NCI-H446 (cell line): ENCODE results near the gene AEBP1.

Experiments
- DNase-seq, 2 experiments: peaks; one replicate each; lab custom pipeline; 2025; lab: John Stamatoyannopoulos, UW

Gene AEBP1

DNA sequence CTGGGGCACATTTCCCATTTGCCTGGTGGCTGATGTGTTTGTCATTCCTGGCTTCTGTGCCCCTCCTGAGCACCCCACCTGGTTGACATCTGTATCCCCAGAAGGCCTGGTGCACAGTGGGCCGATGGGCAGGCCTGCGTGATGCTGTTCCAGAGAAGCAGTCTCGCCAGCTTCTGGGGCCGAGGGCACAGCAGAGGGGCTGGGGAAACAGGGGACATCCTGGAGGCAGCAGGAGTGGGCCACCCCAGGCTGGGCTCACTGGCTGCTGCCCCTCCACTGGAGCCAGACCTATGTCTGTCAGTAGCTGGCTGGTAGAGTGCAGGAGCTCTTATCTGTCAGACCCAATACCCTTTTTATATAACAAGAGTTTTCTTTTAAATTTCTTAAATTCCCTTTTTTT, 37.9 kb downstream of the AEBP1 start:
- no peak for DNase-seq

DNA sequence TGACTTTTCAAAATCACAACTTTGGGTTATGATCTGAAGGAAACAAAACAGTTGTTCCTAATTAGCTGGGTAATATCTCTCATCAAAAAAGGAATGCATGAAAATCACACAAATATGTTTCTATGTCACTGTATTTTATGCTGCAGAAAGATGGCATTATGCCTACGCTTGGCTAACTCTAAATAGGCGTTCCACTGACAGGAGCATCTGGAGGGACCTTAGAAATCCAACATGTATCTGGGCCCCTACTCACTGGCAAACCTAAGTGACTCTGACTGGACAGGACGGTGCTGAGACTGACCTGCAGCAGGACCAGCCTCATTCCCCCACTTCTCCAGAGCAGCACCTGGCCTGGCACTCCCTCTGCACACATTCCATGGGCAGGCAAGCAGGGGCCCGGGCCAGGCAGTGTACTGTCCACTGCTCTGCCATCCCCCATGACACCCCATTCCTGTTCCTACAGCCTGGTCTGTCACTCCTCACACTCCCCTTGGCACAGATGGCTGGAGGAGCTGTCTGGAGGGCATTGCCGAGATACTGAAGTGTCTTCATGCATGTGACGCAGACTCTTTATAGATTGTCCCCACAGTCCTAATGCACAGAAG, 39.6 kb downstream of the AEBP1 start:
- DNase-seq, result no peak

DNA sequence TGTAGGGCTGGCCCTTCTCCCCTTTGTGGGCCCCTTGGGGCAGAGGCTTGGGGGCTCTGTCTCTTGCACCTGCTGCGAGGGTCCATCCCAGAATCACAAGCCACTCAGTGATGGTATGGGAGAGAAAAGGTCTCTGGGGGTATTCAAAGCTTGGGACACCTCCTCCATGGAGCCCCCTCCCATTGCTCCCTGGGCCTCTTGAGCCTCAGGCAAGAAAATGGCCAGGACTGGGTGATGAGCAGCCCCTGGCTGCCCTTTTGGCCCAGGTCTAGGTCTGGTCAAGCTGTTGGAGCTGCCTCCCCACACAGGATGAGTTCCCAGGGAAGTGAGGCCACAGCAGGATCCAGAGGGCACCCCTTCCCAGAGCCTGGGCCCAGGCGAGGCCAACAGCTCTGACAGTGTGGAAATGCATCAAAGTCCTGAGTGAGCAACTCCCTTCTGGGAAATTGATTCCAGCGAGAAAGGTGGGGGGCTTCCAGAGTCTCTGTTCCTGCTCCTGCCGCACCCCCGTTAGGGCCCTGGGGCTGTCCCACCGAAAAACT, 40.4 kb downstream of the AEBP1 start:
- no peak for DNase-seq

DNA sequence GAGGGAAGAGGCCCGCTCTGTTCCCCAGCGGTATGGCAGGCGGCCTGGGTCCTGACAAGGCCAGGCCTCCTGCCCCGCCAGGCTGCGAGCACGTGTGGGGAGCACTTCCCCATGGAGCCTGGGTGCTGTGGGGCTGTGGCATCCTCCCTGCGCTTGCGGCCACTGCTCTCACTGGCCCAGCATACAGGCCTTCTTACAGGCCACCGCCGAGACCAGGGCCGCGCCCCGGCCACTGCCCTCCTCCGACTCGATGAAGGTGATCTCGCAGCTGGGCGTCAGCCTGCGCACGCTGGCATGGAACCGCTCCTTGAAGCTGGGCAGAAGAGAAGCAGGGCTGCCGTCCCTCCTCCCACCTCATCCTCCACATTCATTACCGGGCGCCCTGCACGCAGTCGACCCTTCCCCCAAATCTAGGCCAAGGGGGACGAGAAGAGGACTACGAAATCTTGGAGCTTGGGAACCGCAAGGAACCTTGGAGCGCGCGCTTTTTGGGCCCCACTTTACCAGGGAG, 40.9 kb downstream of the AEBP1 start:
- no peak for DNase-seq

DNA sequence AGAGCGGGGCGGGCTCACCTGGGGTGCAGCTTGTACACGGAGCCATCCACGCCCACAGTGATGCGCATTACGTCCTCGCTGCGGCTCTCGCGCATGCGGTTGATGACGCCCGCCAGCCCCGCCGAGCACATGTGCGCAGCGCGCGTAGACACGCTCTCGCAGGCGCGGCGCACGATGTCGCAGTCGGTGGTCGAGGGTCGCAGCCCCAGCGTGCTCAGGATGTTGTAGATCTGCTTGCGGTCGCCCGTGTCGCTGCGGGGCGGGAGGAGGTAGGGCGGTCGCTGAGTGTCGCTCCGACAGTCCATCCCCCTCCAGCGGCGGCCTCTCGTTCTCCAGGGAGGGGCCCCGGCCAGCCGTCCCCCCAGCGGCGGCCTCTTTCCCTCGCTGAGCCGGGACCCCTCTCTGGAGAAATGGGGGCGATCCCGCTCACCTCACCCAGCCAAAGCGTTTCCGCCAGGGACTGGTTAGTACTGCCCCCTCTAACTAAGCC, 41.4 kb downstream of the AEBP1 start:
- no peak for DNase-seq

DNA sequence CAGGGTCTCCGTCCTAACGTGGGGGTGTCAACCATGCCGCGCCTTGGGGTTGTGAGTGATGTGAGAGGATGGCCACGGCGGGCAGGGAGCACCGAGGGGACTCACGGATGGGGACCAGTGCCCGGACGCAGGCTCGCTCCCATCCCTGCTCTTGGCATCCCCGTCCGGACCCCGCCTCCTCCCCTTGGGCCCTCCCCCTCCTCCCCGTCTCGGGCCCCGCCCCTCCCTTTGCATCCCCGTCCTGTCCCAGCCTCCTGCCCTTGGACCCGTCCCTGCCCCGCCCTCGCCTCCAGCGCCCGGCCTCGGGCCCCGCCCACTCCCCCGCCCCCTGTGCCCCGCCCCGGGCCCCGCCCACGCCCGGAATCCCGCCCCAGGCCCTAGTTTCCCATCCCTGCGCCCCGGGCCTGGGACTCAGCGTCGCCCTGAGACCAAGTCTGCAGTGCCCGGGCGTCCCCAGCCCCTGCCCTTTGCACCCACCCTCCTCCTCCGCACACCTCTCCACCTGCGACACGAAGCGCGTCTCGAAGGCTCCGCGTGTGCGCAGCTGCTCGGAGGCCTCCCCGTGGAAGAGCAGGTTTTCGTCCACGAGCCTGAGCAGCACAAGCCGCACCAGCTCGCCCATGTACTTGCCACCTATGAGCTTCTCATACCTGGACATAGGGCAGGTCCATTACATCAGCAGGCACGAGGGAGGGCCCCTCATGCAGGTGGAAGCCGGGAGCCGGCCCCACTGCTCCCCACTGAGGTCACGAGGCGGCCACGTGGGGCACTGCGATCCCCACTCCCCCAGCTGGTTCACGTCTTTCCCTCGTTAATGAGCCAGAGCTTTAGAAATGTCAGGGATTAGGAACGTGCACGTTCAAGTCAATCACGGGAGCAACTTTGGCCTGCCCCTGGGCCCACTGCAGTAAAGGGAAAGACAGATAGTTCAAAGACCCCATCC, 42.1 kb downstream of the AEBP1 start:
- DNase-seq, result no peak

DNA sequence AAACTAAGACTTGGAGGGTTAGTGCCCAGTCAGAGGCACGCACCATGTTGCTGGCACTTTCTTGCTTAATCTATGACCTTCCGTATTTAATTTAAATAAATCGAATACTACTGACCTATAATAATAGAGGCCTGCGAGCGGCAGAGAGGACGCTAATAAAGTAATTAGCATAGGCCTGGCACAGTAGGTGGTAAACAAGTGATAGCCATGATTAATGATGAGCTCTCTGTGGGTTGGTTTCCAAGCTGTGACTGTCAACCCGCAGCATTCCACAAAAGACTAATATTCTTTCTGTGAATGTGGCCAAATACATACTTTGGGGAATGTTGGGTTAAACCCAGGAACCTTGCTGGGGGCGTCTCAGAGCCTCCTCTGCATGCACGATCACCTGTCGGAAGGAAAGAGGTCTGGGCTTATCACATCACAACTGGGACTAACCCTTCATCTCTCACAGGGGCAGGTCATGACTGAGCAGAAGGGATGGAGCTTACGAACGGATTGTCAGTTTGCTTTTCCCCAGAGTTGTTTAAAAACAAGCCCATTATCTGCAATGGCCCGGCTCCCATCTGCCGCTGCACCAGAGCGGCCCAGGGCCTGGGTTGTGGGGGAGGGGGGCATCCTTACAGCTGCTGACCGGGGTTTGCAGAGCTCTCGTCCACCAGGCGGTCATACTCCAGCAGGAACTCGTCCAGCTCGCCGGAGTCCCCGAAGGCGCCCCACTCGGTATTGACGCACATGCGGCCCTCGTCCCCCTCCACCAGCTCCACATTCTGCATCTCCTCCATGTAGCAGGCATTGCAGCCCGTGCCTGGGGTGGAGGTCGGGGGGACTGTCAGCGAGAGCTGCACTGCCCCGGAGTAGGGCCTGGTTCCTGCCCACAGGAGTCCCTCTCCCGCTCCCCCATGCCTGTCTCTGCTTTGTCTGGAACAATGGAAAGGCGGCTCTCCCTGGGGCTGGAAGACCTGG, 43.2 kb downstream of the AEBP1 start:
- no peak for DNase-seq

DNA sequence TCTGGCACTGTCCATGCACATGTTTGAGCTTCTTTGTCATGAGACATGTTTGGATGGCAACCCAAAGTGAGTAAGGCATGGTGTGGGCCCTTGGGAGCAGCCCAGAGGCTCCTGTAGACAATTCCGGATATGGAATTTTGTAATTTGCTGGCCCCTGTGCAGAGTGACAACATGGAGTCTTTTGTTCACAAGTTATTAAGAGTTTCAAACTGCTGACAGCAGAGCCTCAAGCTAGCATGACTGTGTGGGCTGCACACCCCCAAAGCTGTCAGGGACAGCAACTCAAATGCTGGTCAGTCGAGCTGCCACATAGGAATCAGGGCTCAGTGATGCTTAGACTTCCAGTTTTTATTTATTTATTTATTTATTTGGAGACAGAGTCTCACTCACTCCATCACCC, 44.0 kb downstream of the AEBP1 start:
- DNase-seq, result no peak

DNA sequence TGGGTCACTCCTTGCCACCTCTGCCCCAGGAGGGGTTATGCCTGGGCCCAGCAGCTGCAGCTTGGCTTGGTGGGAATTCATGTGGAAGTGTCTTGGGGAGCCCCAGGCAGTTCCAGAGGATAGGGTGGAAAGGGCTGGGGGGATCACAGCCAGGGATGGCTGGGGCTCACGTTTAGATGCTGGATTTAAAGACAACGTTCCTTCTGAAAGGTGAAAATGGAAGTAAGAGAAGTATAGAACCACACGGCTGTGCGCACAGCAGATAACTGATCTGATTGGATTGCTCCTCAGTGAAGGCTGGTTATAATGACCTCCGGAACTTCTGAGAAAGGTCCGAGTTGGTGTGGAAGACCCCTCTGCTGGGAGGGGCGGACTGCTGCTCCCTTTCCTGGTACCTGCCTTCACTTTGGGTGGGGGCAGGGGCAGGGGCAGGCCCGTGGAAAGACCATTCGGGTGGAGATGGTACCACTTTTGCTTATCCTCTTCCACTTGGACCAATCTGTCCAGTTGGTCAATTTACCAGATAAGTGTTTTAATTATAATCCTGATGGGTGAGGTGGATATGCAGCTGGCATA, 44.9 kb downstream of the AEBP1 start:
- DNase-seq, result no peak

DNA sequence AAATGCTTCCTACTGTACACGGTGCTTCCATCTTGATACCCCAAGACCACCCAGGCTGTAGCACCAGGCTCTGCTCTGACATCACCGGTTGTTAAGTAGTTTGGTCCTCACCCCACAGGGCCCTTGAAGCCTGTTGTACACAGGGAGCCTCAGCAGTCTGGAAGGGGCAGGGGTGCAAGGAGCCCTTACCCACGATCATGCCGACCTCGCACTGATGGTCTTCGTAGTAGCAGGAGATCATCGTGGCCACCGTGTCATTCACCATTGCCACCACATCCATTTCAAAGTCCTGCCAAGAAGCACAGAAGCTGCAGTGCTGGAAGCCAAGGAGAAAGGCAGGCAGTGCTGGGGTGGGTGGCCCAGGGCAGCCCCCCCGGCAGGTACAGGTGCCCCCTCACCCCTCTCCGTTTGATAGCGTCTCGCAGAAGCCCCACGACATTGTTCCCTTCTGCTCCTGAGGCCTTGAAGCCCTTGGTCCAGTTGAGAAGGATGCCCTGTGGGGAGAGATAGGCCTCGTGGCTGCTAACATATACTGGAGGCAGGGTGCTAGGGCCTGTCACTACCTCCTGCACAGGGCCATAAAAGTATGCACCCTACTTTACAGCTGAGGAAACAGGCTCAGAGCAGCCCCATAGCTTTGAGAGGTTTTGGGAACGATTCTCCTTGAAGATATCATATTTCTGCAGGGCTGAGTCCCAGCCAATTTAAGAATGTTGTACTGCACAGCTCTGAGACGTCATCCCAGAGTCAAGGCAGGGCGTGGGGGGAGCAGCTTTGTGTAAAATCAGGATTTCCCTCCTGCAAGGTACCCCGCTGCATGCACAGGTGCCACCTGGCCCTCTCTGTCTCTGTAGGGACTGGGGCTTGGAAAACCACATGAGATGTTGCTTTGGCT, 45.7 kb downstream of the AEBP1 start:
- no peak for DNase-seq

DNA sequence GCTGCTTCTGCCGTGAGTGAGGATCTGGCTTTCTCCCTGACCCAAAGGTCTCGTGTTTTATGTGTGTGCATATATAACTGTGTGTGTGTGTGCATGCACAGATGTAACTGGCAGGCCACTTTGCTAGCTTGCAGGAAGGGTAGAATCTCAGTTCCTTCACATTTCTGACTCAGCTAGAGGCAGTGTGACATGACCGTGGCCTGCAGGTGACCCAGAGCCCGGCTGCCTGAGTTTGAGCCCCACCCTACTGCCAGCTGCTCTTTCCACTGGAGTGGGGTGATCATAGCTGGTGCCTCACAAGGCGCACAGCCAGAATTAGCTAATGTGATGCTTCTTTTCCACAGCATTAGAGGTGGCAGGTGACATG, 46.3 kb downstream of the AEBP1 start:
- no peak for DNase-seq

DNA sequence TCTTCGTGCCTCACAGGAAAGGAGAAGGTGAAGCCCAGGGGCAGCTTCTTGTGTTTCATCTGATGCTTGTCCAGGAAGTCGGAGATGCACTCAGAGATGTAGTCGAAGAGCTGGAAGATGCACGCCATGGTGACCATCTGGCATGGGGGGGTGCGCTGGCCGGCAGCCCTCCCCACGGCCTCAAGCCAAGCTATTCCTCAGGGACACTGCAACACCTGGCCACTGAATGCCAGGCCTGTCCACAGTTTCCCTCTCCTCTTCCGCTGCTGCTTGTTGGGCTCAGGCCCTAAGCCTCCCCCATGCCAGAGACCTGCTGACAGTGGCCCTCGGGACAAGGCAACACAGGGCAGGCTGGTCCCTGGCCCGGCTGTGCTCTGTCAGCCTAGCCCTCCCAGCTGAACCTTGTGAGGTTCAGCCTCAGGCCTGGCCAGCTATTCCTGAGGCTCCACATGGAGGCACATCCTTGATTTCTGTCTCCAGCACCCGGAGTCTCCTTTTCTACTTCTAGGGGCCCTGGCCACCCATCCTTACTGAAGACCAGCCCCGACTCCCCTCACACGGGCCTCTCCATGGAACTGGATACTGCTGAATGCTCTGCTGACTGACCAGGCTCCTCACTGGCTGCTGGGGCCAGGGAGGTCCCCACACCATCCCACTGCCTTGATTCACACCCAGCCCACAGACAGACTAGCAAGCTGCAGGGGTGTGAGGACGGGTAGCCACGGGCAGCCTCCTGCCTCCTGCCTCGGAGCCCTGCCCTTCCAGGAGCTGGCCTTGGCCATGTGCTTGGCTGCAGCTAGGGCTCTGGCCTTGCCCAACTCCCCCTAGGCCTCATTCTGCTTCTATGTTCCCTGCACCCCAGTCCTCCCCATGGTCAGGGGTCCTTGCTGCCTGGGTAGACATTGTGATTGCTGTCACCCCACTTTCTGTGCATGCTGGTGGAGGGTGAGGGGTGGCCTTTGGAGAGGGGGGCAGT, 47.1 kb downstream of the AEBP1 start:
- peak in 1 of 2 experiments; percentile 58 for DNase-seq

DNA sequence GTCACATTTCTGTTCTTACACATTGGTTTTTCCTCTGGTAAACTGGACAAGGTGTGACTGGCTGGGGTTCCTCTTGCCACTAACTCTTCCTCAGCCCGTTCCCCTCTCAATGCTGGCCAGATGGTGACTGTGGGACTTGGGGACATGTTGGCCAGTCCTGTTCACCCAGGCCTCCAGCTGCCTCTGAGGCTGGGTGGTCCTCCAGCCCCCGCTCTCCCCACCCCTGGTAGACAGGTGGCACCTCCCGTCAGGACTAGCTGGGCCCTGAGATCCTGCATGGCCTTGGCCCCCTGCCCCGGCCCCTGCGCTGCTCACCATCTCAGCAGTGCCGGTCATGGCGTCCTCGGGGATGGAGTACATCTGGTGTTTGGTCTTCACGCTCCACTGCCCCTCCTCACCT, 47.8 kb downstream of the AEBP1 start:
- DNase-seq, result no peak

DNA sequence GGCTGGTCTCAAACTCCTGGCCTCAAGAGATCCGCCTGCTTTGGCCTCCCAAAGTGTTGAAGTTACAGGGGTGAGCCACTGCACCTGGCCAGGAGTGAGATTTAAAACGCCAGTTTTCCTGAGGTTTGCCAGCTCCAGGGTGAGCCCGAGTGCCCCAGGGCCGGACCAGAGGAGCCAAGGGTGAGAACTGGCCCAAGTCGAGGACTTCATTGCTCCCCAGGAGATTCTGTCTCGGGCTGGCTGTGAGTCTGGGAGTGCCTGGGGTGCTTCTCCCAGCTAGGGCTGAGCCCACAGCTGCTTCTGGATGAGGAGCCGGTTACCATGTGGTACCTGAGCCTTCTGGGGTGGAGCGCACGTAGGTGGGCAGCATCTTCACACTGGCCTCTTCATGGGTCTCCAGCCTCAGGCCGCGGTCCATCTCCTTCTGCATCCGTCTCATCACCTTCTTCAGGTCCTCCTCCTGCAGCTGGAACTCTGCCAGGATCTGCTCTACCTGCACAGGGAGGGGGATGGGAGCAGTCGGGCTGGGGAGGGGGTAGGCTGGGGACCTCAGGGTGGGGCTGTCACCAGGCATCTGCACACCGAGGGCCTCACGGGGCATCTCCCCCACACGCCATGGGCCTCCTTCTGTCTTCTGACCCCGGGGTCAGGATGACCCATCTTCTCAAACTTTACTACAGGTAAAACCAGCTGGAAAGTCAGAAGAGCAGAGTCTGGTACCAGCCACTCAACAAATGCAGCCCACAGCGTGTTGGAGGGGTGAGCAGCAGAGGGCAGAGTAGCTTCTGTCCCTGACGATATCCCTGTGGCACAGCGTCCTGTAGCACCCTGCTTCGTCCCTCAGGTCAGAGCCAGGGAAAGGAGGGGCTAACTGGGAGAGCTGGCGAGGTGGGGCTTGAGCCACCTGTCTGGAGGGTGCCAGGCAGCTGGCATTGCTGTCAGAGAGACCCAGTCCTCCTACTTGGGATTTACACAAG, 49.1 kb downstream of the AEBP1 start:
- no peak for DNase-seq

DNA sequence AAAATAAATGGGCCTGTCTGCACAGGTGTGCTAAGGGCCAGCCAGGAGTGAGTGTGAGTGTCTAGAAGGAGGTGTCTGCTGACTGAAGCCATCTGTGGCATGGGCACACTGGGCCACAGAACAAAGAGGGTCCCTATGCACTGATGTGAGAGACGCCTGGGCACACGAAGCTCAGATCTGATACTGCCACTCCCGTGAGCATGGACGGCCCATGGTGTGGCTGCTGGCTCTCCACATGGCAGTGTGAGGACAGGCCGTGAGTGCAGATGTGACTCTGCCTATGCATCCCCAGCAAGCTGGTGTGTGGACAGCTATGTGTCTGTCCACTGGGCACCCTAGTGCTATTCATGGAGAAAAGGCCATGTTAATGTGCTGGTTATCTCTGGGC, 49.8 kb downstream of the AEBP1 start:
- no peak for DNase-seq

DNA sequence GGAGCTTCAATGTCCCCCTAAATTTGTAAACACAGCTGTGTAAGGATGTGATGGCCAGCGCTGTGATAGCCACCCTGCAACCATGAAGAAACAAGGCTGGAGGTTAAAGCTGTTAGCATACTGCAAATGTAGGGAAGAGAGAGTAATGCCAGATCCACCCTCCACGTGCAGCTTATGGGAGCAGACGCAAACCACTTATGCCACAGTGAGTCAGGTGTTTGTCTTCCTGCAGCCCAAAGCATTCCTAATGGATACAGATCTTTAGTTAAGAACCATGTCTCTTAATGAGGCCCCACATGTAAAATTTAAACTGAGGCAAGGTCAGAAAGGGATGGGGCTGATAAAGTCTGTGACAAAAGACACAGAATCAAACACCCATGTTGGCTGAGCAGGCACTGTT, 50.6 kb downstream of the AEBP1 start:
- DNase-seq, result no peak

DNA sequence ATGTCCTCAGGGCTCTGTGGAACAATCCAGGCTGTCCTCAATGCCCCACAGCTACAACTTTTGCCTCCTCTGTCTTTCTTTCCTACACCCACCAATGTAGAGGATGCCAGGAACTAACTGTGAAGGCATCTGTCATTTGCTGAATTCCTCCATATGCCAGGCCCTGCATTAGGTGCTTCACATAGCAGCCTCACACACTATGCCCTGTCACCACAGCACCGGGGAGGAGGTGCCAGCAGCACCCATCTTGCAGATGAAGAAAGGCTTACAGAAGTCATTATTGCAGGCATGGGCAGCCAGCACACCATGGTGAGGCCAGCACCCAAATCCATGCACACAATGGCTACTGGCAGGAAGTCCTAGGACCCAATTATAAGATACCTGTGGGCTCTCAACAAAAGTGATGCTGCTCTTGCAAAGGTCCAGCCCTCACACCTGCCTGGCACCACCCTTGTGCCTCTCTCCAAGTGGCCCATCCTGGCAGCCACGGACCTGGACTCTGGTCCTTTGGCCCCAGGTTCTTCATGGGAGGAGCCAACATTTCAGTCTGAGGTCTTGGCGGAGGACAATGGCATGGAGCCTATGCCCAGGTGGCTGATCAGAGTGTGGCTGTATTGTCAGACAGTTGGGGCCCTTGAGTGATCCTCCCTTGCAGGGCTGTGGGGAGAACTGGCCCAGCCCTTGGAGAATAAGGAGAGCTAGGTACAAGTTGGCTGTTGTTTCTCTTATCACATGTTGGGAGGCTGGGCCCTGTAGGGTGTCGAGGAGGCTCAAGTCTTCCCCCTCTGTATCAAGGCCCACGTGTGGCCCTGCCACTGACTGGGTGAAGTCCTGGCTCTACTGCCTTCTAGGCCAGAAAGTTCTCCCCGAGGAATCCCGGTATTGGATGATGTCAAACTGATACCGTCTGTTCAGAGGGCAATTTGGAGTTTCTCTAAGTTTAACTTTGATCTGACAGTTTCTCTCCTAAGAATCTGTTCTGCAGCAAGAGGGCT, 51.3 kb downstream of the AEBP1 start:
- no peak for DNase-seq
